ENCODE results near the gene SLC23A1.

The SLC23A1 gene

DNA sequence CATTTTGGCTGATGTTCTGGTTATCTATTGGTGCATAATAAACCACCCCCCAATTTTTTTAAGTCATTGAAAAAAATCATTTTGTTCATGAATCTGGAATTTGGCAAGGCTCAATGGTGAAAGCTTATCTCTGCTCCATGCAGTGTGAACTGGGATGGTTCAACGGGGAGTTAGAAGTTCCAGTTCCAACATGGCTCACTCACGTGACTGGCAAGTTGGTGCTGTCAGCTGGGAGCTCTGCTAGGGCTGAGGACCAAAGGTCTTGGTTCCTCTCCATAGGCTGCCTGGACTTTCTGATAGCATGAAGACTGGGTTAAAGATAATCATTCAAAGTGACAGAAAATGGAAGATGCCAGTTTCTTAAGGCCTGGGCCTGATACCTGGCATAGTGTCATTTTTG is 23.9 kb upstream of the SLC23A1 start:
- DNase-seq: no peak

DNA sequence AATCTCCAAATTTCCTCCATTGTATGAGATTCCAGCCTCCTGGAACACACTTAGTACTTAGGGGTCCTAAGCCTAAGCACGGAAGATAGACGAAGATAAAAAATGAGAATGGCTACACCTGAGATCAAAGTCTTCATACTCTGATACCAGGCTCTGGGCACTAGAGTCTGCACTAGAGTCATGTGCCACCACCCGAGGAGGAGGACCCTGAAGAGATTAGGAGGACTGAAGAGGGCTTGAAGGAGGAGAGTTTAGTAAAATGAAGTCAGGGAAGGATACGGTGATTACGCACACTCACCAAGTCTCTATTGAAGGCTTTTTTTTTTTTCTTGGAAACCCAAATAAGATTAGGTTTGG is 21.4 kb upstream of the SLC23A1 start:
- DNase-seq: no peak

DNA sequence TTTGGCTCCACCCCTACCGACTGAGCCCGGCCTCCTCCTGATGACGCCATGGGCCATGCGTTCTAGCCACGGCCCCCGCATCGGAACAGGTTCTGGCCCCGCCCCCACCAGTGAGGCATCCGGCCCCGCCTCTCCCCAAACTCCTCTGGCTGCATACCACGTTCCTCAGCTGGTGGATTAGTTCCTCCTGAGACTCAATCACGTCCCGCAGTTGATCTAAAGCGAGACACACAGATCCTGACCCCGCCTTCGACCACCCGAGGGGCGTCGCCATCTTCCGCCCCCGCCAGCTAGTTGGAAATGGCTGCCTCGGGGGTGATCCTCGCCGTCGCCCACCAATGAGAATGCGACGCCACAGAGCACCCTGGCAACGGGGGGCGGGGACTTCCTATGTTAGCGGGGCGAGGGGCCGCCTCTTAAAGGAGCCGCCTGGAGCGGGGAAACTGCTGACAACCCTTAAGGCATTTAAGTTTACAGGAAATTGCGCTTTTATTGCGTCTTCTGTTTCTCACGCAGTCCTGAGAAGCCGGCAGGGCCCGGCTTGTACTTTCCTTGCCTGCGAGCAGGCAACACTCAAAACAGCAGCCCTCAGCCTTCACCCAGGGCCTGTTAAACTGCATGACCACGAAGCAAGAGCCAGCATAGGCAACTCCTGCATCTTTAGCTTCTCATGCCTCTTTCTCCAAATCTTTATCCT is 20.8 kb upstream of the SLC23A1 start, which contains the start of gene SPATA24:
TSS of gene SPATA24 (minus strand) at position 303 of the 697 bp plus-strand sequence. CDS start at position 274, 29 bp downstream.
- peak; percentile 98 for DNase-seq

DNA sequence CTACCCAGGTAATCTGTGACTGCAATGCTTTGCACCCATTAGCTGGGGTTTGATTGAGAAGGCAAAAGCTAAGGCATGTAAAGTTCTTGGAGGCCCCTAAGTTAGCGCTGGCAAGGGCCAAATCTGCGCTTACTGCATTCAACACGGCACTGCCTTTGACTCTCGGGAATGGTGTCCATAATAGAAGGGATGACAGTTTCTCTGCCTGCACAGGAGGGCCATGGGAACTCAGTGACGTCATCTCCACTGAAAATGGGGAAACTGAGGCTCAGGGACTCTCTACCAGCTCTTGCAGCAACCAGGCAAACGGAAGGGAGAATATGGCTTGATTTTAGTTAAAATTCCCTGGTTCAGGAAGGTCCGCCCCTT is 20.3 kb upstream of the SLC23A1 start:
- no peak for DNase-seq

DNA sequence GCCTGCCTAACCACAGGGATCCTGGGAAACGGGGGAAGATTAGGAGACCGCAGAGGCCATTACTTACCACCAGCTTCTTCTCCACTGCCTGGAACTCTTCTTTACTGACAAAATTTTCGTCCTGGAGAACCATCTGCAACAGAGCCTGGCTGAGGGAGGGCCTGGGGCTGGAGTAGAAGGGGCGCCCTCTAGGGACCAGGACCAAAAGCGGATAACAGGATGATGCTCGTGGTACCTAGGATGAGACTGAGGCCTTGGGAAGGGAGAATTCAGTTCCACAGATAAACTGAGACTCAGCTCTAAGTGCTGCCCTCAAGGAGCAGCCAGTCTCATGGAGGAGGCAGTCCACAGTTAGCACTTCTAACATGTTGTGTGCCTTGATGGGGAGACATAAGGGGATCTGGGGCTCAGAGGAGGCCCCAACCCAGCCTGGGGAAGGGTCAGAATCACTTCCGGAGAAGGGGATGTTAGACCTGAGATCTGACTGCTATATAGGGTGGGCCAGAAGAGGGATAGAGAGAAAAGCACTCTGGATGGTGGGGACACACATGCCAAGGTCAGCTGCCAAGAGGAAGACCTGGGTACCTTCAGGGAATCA is 19.6 kb upstream of the SLC23A1 start:
- no peak for DNase-seq

DNA sequence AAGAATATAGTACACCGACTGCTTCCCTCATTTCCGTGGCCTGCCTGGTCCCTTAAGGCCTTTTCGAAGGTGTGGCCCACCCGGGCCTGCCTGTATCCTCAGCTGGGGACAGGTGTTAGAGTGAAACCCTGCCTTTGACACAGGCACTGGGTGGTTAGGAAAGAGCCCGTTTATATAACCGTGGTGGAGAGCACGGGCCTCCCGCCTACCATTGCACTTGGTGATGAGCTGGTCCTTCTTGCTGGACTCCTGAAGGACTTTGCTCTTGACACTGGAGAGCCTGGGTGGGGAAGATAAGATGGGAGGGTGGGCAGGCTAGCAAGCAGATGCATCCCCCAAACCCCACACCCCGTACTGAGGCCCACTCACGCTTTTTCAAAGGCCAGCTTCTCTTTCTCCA is 18.4 kb upstream of the SLC23A1 start:
- DNase-seq: no peak

DNA sequence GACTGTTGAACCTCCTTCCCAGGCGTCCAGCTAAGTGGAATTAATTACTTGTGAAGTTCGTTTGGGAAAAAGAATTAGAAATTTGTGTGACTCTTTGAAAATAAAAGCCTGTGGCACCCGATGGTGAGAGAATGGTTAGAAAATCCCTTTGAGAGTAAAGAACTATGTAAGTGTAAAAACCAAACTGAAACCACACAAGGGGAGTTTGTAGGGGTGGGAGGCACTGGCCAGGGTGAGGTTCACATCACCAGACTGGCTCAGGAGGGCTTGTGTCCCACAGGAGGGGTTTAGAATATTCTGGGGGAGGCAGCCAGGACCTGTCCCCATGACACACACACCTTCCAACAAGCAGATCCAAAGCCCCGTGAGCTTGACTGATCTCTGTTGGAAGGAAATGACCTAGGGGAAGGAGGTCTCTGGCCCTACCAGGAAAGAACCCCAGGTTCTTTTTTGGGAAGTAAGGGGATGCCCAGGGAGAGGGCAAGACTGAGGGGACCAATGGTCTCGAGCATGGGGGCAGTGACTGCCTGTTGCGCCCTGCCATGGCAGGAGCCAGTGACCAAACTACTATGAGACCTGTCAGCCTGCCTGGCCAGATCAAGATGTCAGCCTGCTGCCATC is 16.5 kb upstream of the SLC23A1 start:
- DNase-seq: no peak

DNA sequence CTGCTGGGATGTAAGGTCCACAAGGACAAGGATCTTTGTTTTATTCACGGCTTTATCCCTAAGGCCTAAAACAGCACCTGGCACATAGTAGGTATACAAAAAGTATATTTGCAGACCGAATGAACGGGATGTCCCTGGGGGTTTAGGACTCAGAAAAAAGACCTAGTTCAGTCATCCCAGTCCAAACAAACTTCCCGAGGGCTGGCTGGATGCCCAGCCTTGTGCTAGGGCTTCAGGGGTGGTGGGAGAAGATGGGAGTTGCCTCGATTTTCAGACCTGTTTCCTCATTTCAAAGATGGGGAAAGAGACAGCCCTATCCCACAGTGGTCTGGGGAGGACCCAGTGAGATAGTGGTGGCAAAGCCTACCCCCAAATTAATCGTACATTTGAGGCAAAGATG is 14.8 kb upstream of the SLC23A1 start:
- DNase-seq: no peak

DNA sequence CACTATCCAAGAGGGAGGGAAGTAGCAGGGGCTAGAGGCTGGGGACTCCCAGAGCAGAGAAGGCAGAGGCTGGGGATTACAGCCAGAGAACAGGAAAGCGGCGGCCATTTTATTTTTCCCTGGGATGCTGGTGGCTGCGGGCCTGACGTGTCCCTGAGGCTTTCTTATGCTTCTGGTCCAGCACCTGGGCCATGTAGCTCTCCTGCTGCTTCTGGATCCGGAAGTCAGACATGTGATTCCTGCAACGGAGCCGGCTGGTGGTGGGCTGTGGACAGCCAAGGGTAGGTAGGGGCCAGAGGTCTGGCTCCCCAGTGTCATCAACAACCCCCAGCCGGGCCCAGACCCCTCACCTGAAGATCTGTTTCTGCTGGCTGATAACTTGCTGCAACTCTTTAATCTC is 13.6 kb upstream of the SLC23A1 start:
- DNase-seq: no peak

DNA sequence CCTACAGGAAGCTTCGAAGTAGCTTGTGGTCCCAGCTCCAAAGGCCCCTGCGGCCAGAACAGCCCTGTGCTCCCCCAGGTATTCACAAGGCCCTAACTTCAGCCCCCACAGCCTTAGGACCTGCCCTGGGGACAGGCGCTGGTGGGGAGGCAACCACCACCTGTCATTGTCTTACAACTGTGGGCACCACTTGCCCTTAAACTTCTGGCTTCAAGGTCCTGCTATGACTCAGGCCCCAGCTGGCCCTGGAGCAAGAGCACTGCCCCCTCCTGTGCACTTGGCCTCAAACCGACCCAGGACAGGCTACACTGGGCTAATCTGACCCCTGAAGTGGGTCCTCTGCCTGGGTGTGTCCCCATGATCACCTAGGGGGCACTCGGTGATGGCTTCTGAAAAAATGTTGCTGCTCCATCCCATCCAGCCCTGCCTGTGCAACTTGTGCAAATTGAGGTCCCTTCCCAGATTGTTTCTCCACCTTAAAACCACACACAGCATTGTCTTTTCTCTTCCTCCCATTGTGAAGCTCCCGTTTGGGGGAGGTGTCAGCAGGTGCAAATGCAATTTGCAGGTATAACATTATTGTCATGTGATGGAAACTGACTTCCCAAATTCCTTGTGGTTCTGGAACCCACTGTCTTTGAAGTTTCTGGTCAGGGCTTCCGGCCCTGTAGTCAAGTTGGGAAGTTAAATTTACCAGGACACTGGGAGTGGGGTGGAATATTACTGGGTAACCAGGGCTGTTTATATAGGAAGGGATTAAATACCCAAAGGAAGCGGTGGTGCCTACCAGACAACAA is 12.9 kb upstream of the SLC23A1 start:
- DNase-seq: no peak

DNA sequence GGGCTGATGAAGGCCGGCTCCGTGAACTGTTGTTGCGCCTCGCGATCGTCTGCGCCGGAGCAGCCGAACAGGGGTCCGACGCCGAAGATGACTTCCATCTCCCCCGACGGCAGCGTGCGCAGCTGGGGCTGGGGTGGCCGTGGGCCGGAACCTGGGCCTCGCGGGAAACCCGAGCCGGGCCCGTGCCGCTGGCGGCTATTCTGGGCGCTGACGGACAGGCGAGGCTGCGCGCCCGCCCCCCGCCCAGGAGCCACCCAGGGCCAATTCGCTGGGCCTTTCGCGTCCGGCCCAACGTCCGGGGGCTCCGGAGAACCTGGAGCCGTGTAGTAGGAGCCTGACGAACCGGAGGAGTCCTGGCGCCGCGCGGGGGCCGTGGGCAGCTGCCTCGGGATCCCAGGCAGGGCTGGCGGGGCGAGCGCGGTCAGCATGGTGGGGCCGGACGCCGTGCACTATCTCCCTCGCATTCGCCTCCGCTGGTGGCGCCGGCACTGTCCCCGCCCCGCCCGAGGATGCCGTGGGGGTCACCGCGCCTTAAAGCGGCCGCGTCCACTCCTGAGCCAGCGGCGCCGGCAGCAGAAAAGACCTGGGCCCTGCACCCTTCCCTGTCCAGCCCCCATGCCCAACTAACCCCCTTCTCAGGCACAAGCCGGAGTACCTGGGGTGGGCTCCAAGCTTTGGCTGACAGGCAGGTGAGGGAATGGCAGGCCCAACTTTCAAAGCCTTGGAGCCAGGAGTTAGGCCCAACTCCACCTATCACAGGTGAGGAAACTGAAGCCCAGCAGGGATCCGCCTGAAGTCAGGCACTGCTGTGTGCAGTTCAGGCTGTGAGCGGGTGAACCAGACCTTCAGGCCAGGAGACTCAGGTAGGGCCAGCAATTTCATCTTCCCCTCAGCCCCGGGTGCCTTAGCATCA is 11.8 kb upstream of the SLC23A1 start, which contains the start of gene PROB1:
TSS of gene PROB1 (minus strand) at position 451 of the 913 bp plus-strand sequence. CDS start at position 428, 23 bp downstream.
- no peak for DNase-seq

DNA sequence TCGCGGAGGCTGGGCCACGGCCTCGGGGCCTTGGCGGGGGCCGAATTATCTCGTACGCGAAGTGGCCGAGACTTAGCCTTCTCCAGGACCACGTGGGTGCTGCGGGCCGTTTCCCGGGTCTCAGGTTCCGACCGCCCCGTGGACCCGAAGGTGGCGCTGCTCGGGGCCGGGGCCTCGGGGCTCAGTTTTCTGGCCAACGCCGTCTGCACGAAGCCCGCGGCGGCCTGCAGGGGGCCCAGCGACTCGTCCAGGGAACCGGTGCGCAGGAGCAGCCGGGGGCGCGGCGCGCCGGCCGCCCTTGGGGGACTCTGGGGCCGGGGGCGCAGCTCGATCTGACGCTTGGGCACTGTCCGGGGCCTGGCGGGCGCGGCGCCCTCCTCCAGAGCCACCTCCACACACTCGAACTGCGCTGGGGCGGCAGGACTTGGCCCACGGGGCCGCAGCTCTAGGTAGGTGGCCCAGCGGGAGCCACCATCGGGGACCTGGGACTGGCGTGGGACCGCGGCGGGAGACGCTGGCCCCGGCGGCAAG is 11.1 kb upstream of the SLC23A1 start:
- peak; percentile 56 for DNase-seq

DNA sequence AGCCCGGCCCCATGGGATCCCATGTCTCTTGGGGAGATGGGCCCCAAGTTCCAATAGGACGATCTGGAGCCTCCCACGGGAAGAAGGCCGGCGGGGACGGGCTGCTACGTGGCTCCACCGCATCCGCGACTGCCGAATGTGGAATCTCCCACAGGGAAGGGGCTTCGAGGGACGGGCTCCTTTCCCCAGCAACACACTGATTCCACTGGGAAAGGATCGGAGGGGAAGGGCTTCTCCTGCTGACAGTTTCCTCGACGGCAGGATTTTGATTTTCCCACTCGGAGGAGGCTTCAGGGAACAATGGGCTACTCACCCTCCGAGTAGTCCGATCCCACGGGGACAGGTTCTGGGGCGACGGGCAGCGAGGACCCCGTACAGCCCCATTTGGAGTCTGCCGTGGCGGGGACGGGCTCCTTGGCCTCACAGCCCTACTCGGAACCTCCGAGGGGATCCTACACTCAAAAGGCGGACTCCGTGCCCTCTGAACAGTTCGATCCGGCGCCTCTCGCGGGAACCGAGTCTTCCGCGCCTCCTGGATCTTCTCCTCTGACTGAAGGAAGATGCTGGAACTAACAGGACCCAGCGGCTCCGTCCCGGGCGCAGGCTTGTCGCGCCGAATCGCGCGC is 10.5 kb upstream of the SLC23A1 start:
- no peak for DNase-seq

DNA sequence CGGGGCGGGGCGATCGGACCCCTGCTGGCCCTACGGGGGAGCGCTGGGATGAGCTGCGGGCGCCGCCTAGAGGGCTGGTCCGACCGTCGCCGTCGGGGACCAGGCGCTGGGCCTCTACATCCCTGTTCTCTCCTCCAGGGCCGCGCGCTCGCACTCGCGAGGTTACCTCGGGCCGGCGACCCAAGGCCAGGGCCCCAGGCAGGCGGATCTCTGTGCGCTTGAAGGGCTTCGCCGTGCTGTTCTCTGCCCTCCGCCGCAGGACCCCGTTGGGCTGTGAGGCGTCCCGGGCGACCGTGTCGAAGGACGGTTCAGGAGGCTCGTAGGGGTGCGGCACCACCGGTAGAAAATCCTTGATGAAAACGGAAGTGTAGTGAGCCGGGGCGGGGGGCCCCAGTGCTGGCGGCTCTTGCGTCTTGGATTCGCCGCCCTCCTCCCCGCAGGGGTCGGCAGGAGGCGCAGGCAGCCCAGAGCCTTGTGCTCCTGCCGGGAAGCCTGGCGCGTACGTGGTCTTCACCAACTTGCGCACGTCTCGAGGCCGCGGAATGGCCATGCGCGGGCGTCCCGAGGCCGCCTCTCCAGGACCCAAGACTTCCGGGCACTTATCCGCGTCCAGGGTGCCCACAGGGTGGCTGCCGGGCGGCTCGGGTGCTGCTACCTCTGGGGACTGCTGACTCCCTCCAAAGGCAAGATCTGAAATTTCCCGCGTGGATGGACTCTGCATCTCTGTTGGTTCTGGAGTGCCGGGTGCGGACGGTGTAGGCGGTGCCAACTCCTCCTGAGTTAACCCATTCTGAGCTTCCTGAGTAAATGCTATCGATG is 9.8 kb upstream of the SLC23A1 start:
- DNase-seq: peak; percentile 75

DNA sequence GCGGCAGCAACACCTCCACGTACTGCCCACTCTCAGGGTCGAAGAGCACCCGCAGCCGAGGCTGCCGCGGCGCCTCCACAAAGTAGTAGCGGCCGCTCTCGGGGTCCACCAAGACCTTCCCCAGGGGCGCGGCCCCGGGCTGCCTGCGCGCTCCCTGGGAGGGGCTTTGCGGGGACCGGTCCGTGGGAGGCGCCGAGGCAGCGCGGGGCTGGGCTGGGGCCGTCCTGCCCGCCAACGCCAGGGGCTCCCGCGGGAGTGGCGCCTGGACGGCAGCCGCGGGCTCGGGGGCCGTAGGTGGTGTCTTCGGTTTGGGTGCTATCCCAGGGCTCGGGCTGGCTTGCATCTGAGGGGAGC is 9.2 kb upstream of the SLC23A1 start:
- no peak for DNase-seq

DNA sequence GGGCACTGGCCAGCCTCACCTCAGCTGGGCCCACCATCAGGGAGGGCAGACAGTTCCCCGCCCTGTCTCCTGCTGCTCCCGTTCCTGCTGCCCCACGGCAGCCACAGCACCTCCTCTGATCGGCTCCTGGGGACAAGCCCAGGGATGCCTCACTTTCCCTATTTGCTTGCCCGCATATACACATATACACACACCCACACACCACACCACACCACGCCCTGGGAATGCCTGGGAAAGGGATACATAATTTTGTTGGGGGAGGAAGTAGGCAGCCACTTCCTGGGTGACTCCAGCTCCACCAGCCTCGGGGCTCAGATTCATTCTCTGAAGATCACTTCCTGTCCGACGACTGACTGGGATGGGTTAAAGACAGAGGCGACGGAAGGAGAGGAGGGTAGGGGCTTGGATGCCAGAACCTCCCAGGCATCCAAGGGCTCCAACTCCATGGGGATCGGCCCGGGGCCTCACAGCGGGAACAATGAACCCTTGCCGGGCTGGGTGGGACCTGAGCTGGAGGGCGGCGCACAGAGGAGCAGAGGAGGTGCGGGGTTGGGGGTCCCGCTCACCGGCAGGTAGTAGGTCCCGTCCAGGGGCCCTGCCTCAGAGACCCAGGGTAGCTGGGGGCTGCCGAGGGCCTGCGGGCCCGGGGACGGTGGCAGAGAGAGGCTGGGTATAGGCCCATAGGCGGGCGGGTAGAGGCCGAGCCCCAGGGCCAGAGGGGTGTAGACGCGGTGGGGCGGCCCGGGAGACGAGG is 8.7 kb upstream of the SLC23A1 start:
- no peak for DNase-seq

DNA sequence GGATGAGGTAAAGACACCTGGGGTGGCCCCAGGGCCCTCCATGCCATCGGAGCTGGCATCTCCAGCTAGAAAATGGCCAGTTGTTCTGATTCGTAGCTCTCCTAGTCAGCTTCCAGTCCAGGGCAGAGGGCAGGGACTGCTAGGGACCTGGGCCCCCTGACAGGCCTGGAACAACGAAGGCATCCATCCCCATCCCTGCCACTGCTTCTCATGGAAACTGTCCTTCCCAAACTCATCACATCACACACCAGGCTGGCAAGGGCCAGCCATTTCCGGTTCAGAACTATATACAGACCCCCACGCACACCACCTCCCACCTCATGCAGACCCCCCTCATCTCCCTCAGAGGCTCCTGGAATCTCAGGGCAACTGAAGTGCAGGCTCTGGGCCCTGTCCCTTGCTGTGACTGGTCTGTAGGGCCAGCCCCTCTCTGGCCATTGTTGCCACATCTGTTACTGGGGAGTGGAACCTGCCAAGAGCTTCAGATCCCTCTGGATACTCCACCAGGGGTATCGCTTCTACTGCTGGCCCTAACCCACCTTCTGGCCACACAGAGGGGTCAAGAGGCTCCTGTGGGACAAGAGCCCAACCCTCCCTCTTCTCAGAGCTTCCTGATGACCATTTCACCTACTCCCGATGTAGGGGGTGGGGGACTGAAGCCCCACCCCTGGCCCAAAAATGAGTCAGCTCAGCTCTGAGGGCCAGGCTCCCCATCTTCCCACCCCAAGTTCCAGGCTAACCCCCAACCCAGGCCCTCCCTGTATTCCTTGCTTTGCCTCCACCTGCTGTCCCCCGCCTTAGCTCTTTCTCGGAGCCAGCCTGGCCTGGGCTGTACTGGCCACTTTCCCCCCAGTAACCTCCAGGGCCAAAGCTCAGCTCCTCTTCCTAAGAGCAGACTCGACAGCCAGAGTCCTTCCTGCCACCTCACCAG is 7.8 kb upstream of the SLC23A1 start:
- DNase-seq: no peak

DNA sequence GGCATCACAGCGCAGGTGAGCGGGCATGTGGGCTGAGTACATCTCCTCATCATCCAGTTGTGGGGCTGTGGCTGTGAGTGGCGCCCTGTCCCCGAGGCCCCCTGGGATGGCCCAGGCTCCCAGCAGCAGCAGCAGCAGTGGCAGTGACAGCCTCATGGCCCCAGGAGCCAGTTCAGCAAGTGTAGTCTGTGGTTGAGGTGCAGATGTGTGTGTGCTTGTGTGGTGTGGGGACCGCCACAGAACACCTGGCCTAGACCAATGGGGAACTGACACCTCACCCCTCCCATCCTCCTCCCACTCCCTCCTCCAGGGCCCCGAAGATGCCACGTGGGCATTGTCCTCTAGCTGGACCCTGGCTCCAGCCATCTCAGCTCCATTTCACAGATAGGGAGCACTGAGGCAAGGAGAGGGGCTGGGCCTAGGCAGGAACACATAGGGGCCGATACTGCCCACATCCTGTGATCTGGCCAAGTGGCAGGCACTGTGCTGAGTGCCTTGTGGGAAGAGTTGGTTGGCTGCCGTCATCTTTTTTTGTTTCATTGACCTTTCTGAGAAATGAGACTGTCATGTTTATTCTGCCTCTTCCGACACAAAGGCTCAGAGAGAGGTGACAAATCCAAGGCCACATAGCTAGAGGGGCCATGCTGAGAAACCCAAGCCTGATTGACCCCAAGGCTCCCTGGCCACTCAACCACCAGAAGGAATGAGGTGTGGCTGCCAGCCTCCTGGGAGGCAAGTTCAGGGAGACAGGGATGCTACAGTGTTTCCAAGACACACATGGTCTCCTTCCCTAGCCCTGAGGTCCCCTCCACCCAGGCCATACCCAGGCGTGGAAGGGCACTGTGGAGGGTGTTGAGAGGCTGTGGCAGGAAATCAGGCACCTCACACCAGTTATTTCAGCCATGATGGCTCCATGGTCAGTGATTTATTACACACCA is 6.9 kb upstream of the SLC23A1 start, which contains the start of gene MZB1:
TSS of gene MZB1 (minus strand) at position 213 of the 938 bp plus-strand sequence. CDS start at position 156, 57 bp downstream.
- DNase-seq: peak; percentile 71

All from activated gamma-delta T cell treated with Interleukin-2 at 50 U/mL for 16 hours (primary cell).